GF-D8 (cell line): ENCODE data around the gene CR2.
A peak's percentile ranks its signal among the peaks of the same experiment; 100 is the strongest.
"Not testable (repeated sequence)": the region's sequence is repeated elsewhere in the genome, so short reads cannot be mapped to it uniquely, and the experiment has no call there.

ENCODE experiments used
- DNase-seq: peaks from one replicate; lab custom pipeline; 2025; lab: John Stamatoyannopoulos, UW

CR2 gene

GRCh38 chr1:207454046-207454964 lies at the start of gene CR2:
Gene CR2 (plus strand): TSS chr1:207454328. CDS start chr1:207454419, 91 bp downstream.
- DNase-seq: no peak

DNA sequence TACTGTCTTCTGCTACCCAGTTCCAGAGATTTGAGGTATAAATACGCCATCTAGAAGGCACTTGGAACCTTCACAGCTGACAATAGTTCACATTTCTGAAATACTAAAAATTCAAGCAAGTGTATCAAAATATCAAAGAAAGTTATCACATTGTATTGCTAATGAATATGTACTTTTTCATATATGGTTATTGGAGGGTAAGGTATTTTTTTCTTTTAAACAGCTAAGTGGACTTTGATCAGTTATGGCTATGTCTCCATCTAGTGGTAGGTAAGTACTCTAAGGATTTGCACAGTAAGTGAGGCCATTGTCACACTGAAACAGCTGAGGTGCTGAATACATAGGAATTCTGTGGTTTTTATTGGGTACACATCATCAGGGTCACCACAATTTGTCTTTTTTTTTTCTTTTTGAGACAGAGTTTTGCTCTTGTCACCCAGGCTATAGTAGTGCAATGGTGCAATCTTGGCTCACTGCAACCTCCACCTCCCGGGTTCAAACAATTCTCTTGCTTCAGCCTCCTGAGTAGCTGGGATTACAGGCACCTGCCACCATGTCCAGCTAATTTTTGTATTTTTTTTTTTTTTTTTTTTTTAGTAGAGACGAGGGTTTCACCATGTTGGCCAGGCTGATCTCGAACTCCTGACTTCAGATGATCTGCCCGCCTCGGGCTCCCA lies 49.1 kb upstream of the CR2 start:
- DNase-seq: peak; percentile 35

DNA sequence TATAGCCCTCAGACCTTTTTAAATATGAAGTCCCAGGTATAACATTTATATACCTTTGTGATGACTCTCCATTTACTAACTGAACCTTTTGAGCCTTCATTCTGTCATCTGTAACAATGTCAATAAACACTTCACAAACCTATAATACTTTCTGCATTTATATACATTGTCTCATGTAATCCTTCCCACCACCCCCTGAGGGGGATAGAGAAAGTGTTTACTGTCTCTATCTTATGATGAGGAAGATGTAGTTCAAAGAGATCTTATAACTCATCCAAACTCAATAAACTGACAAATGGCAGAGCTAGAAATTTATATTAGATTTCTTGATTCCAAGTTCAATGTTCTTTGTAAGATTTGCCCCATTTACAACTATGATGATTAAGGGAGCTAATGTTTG lies 48.3 kb upstream of the CR2 start:
- DNase-seq: no peak

DNA sequence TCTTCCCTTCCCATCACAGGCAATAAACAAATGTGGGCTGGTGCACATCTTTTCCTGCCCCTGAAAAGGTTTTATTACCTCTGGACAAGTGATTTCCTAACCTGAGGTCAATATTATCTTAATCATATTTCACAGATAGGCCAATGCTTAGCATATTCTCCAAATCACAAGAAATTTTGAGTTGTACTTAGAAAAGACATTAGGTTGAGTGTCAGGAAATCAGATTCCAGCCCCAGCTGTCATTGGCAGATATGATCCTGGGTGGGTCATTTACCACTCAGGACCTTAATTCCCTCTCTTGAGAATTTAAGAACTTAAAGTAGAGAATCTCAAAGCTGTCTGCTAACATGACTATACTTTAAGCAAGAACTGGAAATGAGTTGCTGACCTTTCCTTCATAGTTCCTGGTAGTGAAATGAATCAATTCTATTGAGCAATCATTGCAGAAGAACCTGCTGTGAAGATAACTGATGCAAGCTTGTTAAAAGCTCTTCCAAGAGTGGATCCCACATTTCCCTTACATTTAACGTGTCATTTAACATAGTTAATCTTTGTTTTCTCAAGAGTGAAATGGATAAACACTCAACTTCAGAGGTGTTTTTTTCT lies 46.4 kb upstream of the CR2 start:
- DNase-seq: no peak

DNA sequence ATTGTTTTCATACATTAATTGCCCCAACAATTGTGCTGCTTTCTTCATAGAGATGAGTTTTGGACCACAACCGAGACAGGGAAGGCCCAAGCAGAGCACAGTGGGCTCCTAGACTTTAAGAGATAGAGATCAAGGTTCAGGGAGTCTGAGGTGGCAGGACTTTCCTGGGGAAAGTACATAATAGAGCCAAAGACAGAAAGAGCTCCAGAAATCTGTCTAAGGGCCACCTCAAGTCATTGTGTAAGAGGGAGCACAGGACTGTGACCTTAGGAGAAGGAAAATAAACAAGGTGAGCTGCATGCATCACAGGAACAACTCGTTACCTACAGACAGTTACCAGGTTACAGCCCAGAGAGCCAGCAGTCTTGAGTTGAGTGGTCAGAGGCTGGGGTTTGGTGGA lies 41.3 kb upstream of the CR2 start:
- DNase-seq: no peak

DNA sequence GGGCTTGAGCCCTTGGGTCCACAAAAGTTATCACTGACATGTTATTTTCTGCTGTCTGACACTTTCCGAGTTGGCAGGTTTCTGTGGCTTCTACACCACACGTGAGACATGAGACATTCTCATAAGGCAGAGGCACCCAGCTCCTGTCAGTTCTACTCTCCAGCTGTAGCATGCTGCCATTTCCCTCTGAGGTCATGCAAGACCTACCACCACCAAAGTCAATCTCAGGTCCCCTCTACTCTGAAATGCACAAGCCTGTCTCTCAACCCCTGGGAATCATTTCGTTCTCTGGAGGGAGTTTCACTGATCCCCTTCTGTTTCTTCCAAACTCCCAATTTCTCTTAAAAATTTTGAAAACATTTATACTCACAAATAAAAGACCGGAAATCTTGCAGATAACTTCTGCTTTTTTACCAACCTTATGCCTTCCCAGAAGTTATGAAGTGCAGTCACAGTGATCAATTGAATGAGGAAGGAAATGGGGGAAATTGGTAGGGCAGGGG lies 39.5 kb upstream of the CR2 start:
- DNase-seq: peak; percentile 60

- no peak for DNase-seq
Observed at GRCh38 chr1:207417076-207417475, 37.1 kb upstream of the CR2 start.

DNA sequence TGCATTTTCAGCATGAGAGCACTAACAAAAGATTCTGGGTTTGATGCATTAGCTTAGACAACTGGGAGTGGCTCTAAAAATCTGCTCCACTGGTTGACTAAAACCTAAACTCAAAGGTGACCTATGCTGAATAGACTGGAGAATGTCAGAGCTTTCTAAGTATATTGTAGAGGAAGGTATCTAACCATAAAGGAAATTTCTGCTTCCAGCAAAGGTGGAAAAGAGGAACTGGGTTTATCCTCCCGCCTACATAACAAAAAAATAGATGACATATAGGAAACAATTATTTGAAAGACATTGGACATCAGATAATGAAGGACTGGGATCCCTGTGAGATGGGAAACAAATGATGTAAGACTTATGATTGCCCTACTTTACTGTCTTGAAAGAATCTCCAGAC lies 35.8 kb upstream of the CR2 start:
- DNase-seq: peak; percentile 19

DNA sequence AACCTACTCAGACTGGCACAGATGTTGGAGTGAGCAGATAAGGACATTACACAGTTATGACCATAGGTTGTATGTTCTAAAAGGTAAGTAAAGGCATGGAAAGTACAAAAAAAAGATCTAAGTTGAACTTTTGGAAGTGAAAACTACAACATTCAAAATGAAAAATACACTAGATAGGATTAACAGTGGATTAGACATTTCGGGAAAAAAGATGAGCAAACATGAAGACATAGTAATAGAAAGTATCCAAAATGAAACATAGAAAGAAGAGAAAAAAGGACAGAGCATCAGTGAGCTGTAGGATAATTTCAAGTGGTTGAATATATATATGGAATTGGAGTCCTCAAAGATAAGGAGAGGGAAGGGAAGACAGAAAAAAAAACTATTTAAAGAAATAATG lies 34.0 kb upstream of the CR2 start:
- no peak for DNase-seq

DNA sequence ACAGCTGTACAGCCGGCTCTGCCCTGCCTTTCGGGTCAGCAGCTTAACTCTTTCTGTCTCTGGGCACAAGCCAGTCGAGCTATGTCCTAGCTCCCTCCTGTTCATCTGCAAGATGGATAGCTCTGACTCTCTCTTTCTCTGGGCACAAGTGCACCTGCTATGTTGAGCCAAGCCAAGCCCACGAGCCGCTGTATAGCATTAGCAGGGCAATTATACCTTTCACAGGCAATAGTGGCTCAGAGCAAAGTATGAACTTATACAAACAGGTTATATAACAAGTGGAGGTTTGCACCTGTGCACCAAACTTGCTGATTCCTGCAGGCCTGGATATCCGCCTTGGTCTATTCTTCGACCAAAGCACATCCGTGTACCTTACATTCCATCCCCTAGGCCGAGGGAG lies 33.0 kb upstream of the CR2 start:
- DNase-seq: no peak

- no peak for DNase-seq
Observed at GRCh38 chr1:207423560-207424292, 30.4 kb upstream of the CR2 start.

DNA sequence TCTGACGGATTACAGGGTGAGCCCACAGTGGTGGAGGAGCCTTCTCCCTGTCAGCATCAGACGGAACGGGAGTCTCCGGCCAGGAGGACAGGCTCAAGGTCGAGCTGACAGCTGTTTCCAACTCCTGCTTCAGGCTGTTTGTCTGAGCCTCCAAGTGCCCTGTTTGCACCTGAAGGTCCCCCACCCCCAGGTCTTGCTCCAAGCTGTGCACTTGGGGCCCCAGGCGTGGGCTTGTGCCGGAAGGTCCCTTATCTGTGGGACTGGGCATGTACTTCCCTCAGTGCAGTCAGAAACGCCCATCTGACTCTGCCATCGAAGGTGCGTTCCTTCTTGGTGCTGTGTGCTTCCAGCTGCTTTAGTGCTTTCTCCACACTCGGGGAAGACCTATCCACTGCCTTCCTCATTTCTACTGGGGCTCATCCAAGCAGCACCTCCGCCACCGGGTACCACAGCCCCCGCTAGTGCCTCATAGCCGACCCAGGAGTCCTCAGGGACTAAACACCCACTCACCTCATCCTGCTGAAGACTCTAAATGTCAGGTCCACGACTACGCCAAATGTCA lies 29.5 kb upstream of the CR2 start:
- DNase-seq: no peak

DNA sequence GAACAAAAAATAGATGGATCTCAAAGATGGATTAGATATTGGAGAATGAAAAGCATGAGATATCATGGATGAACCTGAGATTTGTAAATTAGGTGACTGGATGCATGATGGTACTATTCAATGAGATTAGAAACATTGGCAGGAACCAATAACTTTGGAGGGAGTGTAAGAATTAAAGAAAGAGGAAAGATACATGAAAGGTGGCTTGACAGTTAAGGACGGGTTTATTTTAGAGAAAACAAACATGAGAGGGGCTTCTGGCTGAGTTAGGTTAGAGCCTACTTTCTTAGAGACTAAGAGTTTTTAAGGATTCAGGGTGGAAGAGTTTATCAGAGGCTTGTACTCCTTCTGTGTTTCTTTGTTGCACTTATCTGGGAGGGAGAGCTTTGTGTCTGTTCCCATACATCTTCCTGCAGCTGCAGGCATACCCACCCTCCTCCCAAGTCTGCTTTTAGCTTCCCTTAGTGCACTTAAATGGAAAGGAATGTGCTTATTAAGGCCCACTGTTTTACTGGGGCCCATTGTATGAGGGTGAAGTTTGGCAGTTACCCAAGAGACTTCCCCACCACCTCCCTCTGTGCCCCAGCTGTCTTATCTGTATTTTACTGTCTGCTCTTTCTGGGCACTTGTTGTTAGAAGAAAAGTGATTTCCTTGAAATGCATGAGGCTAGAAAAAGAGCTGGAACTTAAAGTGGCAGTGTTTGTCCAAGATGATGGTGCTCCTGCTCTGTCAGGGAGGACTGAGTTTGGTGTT lies 26.1 kb upstream of the CR2 start:
- no peak for DNase-seq

GRCh38 chr1:207428783-207429182 lies 25.3 kb upstream of the CR2 start:
- DNase-seq: no peak

- no peak for DNase-seq
Observed at GRCh38 chr1:207429963-207430362, 24.2 kb upstream of the CR2 start.

- no peak for DNase-seq
Observed at GRCh38 chr1:207430602-207431001, 23.5 kb upstream of the CR2 start.

GRCh38 chr1:207431508-207431907 lies 22.6 kb upstream of the CR2 start:
- no peak for DNase-seq

GRCh38 chr1:207433435-207433834 lies 20.7 kb upstream of the CR2 start:
- DNase-seq: no peak

- not testable (repeated sequence) for DNase-seq
Observed at GRCh38 chr1:207436746-207437145, 17.4 kb upstream of the CR2 start.

DNA sequence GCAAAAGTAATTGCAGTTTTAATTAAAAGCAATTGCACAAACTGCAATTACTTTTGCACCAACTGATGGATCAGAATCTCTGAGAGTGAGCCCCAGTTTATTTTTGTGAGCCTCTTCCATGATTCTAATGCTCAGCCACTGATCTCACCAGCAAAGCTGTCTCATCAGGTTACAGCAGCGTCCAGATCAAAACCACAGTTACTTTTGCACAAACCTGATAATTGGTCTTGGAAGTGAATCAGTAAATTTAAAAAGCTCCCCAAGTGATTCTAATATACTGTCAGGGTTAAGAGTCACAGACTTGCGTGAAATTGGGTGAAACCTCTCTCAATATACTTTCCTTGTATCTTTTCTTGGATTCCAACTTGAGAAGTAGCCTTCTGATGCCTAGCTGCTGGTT lies 13.5 kb upstream of the CR2 start:
- DNase-seq: no peak
